NCI-H1105 (cell line): ENCODE results near the gene CNTN5.
"Not testable (repeated sequence)": the region's sequence is repeated elsewhere in the genome, so short reads cannot be mapped to it uniquely, and the experiment has no call there.

ENCODE experiments used
- DNase-seq: peaks from one replicate; lab custom pipeline; 2025; lab: John Stamatoyannopoulos, UW

CNTN5 gene

DNA sequence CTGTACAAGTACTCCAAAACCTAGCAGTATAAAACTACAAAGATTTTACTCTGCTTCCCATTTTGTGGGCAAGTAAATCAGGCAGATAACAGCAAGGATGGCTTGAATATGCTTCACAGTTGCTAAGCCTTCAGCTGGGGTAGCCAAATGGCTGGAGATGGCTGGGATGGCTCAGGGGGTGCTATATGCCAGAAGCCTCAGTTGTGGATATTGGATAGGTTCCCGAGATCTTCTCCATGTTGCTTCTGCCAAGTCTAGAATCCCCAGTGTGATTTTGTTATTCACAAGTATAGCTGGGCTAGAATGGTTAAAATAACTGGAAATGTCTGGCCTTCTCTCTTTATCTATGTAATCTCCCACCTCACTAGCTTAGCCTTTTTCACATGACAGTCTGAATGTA lies 1194.0 kb downstream of the CNTN5 start:
- DNase-seq, result no peak

DNA sequence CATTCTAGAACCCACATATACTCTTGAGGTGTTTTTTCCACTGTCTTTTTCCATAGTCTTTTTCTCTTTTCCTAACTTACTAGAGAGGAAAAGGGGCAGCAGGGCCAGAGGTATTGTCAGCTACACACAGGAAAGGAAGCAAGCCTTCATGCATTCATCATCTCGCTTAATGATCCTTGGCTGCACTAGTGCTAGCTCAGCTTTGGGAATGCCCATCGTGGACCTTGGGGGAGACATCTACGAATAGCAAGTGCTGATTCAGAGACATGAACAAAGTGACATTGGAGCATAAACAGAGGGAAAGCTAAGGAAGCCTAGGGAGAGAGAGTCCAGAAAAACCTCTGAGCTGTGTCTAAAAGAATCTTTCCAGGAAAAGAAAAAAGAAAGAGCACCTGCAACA lies 1200.1 kb downstream of the CNTN5 start:
- DNase-seq, result no peak

DNA sequence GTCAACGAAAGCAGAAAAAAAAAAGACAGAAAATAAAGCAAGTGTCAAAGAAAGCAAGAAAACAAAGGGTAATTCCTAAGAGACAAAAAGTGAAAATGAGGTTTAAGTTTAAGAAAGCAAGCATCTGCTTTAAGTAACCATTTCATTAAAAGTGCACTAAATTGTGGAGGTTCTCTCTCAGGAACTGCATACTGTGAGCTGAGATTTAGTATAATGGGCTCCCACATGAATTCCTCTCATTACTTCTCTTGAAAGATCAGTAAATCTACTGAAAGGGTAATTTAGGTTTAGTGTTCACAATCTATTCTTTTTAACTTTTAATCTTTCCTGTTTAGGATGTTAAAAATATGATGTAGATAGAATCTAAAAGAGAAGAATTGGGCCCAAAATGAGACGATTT lies 1201.0 kb downstream of the CNTN5 start:
- no peak for DNase-seq

DNA sequence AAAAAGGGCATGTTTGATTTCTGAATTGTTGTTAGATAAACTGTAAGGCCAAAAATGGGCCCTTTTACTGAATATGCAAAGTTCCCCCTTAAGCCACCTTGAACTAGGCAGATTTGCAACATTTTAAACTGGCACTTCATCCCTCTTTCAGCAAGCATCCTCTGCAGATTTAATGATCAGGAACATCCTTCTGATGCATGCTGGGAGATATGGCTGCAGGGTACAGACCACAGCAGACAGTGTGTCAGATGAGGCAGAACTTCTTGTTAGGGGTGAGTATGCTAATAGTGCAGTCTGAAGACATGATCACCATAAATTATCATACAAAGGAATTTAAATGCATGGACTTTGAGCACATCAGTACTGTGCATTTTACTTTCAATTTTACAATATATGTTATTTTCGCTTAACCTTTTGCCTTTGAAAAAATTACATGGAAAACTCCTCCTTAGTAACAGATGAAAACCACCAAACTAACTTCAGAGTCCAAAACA lies 1203.8 kb downstream of the CNTN5 start:
- DNase-seq, result no peak

DNA sequence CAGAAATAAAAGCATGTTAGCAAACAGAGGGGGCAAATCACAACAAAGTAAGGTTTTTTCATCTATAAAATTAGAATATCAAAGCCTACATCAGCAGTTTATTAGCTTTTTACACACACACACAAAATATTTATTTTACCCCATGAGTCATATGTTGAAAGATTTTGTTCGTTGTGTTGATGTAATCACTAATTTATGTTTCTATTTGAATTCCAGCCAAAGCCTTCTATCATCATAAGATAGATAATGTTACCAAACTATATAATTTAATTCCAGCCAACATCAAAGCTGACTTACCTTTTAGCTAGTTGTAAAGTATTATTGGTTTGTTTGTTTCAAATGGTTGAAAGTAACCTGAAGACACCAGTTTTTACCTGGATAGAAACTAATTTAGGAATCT lies 1208.3 kb downstream of the CNTN5 start:
- no peak for DNase-seq

DNA sequence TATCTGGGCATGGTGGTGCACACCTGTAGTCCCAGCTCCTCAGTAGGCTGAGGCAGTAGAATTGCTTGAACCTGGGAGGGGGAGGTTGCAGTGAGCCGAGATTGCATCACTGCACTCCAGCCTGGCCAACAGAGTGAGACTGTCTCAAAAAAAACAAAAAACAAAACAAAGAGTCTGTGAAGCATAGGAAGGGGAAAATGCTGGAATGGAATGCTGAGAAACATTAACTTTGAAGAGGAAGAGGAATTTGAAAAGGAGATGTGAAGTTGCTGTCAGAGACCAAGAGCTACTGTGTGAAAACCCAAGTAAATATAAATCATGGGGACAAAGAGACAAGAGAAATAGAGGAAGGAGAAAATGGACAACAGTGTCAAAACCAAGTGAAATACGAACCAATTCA lies 1211.3 kb downstream of the CNTN5 start:
- no peak for DNase-seq

DNA sequence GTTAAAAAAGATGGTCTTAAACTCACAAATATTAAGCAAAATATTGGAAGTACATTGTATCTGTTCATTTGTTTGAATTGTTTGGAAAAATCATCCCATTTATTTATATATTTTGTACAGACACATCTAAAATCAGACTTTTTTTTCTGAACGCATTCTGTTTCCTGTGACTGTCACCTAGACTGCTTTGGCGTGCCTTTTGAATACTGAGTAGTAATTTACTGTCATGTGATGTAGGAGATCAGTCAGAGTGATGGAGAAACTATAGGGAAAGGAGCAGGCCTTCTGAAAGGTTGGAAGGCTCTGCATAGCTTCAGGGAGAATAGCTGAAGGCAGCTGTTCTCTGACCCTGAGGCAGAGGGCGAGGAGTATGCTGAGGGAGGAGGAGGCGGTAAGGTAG lies 1214.3 kb downstream of the CNTN5 start:
- DNase-seq, result no peak

DNA sequence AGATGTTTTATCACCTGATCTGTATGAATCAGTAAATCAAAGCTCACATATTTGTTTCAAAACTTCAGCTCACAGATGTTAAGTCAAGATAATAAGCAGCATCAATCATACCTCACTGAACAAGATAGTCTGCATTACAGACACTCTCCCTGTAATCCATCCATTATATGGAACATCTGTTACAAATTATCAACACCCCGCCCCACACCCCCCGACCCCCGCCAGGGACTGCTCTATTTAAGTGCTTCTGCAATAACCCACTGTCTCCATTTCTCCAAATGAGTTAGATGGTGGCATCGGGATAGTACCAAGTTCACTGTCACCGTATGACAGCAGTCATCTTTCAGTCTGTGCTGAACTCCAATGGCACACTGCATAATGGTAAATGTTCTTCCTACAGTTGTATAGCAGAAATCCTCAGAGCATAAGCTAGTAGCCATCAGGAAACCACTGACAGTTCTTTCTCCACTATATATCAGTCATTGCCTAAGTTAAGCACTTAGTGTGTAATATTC lies 1219.3 kb downstream of the CNTN5 start:
- DNase-seq, result no peak

DNA sequence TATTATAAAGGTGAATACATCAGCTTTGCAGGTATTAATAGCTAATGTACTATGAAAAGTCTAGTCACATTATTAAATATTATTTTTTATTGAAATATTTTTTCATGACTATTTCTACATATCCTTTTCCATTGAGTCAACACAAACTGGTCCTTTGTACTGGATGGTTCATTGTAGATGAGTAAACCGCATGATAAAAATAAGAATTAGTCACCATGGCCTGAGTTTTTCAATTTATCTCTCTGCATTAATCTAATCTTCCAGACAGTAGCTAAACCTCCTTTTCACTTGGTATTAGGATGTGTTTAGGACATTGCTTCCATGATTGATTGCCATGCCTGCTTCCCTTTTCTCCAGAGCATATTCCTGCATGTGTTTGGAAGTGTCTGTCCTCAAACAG lies 1227.0 kb downstream of the CNTN5 start:
- no peak for DNase-seq

DNA sequence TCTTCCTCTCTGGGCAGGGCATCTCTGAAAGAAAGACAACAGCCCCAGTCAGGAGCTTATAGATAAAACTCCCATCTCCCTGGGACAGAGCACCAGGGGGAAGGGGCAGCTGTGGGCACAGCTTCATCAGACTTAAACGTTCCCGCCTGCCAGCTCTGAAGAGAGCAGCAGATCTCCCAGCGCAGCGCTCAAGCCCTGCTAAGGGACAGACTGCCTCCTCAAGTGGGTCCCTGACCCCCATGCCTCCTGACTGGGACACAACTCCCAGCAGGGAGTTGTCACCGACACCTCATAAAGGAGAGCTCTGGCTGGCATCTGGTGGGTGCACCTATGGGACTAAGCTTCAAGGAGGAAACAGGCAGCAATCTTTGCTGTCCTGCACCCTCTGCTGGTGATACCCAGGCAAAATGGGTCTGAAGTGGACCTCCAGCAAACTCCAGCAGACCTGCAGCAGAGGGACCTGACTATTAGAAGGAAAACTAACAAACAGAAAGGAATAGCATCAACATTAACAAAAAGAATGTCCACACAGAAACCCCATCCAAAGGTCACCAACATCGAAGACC lies 1236.6 kb downstream of the CNTN5 start:
- not testable (repeated sequence) for DNase-seq

DNA sequence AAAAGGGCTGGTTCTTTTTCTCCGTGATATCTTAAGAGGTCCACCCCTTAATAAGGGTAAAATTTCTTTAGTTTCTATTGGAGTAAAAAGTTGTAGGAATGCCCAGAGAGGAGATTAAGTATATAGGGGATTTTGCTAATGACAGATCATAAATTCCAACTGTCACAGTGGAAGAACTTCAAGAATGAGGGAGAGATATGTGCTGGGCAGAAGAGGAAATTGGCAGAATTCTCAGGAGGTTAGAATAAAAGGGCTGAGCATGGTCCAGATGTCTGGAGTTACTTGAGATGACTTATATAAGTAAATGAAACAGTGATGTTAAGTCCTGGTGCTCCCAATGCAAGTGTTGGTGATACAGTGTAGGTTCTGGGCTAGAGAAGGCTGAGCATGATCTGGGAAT lies 1248.8 kb downstream of the CNTN5 start:
- DNase-seq, result no peak

DNA sequence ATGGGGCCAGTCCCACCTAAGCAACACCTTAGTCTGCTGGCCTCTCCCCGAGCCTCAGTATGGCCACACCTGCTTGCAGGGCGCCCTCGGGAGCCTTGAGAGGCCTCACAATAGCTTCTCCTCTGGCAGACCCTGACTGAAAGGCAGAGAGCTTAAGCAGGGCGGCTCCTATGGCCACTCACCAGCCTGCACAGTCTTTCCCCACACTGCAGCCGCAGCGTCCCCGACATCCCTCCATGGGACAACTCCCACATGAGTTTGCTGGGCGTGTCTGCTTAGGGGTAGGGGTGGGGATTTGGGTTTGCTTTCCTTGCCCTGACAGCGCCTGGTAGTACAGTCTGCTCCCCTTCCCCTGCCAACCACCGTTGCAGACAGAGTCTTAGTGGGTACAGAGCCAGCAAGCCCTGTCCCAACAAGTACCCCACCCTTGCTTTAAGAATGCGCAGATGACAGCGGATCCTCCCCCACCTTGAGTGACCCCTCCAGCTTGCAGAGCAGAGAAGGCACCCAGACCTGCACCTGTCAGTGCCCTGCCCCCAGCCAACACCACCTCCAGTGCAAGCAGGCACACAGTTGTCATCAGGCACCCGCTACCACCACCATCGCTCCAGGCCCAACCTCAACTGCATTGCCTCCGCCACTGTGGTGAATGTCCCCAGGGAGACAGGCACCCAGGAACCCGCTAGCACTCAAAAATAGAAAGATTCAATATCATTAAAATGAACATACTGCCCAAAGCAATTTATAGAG lies 1252.5 kb downstream of the CNTN5 start:
- no peak for DNase-seq

DNA sequence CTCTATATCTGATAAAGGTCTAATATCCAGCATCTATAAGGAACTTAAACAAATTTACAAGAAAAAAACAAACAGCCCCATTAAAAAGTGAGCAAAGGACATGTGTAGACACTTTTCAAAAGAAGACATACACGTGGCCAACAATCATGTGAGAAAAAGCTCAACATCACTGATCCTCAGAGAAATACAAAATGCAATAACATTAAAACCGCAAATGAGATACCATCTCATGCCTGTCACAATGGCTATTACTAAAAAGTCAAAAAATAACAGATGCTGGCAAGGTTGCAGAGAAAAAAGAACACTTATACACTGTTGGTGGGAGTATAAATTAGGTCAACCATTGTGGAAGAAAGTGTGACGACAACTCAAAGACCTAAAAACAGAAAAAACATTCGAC lies 1253.7 kb downstream of the CNTN5 start:
- DNase-seq, result not testable (repeated sequence)

DNA sequence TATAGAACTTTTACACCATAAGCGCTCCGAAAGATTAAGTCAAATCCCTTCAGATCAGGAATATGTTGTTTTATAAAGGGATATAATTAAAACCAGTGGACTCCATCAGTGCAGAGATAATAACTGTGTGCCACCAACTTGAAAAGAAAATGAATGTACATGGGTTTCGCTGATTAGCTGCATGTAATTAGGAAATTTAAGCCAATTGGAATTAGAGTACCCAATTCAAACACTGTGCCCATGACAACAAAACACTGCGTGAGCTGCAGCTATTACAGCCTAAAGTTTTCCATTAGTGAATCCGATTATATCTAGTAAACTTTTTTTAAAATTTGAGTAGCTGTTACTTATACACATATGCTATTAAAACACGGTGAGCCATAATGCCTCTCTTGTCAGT lies 1274.0 kb downstream of the CNTN5 start:
- DNase-seq, result peak; percentile 7

DNA sequence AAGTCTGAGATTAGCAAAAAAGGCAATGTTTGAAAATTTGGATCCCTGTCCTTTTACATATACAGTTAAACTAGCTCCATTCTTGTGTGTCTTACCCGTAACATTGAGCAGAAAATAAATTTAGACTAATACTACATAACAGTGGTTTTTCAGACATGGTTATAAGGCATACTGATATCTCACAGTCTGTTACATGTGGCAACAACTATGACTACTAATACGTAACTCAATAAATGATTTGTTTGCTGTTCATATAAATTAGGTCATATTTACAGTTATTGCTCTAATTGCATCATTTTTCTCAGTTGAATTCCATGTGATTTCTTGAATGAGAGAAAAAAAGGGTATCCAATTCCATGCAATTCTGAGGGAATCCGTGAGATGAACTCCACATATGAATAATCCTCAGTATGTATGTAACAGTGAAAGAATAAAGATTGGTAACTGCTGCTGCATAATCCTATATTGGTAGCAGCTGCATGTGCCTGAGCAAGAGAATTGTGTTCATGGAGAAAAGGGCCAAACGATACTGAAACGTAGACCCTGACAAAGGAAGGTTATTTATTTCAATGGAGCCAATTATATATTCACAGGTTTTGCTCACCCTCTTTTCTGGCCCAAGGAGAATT lies 1275.4 kb downstream of the CNTN5 start:
- no peak for DNase-seq

DNA sequence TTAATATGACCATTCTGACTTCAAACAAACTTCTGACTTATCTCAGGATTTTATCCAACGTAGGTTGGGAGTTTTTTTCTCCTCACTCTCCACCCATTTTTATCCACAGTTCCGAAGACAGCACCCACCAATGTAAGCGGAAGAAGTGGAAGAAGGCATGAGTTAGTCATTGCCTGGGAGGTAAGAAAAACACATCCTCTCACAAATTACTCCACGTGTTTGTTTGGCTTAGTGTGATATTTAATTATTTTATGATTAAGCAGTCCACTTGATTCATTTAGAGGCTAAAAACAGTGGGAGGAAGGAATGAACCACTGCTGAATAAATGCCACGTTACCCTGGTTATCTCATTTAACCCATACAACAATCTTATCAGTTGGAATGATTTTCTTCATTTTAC lies 1276.8 kb downstream of the CNTN5 start:
- DNase-seq, result no peak

DNA sequence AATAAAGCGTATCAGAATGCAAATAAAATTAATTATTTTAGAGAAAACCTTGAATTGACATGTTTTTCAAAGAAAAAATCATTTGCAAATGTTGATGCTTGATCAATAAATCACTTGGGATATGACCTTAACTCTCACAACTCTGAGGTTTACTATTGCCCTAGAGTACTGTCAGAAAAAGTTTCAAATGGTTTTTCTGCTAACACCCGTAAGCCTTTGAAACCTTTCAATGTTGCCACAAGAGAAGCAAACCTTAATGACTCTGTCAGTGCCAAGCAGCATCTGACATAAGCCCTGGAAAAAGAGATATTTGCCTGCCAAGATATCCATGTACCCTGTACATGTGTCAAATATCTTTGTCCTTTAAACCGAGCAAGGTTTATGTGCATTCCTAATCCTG lies 1282.1 kb downstream of the CNTN5 start:
- no peak for DNase-seq

DNA sequence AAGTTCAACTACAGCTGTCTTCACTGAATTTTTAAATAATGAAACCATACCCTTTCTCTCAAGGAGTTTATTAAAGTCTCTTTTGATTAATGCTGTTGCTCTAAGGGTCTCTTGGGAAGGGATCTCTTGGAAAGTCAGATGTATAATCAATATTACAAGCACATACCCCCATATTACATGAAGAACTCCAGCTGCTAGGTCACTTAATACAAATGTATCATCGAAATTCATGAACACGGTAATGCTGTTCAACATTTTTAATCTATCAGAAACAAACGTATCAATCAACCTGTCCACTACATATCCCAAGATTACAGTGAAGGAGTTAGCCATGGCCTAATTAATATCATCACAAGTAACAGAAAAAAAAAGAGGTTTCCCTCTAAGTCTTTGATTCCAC lies 1283.1 kb downstream of the CNTN5 start:
- no peak for DNase-seq

DNA sequence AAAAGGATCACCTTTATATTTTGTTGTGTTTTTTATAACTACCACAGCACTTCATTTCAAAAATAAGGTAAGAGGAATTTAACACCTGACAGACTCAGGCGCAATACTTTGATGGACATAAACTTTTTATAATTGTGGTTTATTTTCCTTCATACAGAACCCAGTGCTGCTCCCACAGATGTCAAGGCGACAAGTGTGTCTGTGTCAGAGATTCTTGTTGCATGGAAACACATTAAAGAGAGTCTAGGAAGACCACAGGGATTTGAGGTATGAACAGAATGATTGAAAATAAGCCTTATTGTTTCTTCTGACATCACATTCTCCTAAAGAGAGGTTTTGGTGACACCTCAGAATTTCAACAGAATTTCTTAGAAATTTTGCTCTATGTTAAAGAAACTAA lies 1287.5 kb downstream of the CNTN5 start:
- no peak for DNase-seq

DNA sequence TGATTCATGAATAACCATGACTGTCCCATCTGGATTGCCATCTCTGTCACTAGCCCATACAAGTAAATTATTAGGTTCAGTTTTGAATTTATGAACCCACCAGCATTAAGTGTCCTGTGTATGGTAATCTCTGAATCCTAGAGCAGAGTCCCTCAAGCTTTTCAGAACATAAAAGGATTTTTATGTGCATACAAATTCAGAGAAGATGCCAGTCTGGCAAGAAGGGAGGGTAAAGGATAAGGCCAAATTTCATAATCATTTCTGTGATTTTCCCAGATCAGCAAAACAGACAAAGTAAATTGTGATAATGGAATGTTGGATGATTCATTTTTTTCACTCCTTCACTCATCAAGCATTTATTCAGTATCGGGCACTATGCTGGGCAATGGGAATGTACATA lies 1295.2 kb downstream of the CNTN5 start:
- no peak for DNase-seq

DNA sequence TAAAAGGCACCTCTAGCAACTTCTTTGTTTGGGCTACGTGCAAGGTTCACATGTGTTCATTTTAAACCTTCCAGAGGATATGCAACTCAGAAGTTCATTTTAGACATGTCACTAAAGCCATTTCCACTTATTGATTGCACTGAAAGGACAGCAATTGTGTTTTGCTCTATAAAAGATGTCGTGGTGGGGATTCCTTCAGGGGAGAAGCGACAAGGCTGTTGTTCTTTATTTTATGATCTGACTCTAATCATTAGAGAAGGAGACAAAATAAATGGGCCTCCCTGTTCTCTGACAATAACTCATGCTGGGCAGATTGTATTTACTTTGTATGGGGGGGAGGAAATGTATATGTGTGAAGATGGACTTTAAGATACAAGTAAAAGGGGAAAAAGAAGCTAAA lies 1296.2 kb downstream of the CNTN5 start:
- DNase-seq, result no peak

DNA sequence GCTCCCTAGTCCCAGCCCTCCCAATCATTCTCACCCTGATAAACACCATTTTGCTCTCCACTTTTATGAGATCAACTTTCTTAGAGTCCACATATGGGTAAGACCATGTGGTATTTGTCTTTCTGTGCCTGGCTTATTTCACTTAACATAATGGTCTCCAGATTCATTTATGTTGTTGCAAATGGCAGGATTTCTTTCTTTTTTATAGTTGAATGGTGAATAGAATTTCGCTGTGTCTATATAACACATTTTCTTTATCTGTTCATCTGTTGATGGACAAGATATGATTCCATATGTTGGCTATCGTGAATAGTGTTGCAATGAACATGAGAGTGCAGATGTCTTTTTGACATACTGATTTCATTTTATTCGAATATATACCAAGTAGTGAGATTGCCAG lies 1298.9 kb downstream of the CNTN5 start:
- DNase-seq, result no peak

DNA sequence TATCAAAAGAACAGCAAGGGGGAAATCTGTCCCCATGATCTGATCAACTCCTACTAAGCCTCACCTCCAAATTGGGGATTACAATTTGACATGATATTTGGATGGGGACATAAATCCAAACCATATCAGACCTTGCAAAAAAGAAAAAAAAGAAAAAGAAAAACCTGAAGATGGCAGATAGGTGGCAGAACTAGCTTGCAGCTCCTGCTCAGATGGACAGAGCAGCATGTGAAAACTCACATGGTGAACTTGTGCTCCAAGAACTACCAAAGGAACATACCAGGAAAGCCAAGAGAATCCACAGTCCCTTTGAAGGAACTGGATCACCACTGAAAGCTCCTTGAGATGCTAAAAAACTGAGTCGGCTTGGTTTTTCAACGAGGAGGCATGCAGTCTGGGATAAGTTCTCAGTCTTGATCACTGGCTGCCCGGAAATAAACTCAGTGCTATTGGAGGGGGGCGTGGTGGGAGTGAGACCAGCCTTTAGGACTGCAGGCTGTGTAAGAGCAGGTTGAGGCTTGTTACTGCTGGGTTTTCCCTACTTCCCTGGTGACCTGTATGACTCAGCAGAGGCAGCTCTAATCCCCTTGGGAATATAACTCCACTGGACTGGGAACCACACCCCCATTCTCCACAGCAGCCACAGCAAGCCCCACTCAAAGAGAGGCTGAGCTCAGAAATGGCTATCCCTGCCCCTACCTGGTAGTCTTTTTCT lies 1308.0 kb downstream of the CNTN5 start:
- no peak for DNase-seq
